Spleen (tissue), 11 donors: Measurements from ENCODE around the gene OLA1. TPM values are rescaled to one million over a fixed set of nuclear protein-coding genes. Genes with fewer than 3 reads are reported as not detected.

ENCODE experiments used
- DNase-seq: peaks from one replicate; pipeline ENCODE4 v3.0.0-alpha.2; 2020
- H3K27ac ChIP-seq, 8 donors: fragments of 200-600 bp; sonication (generic) in 7 of 8; 1 replicate in 4 of 8; 2 replicates in 4 of 8; pipeline versions ENCODE4 v1.5.0 to v1.8.0; 2016 to 2021; ENCODE audit warnings: inconsistent platforms in 4 of 8, mild to moderate bottlenecking in 4 of 8, moderate library complexity in 1 of 8
- H3K27me3 ChIP-seq, 7 donors: fragments of 200-600 bp; sonication (generic) in 6 of 7; replicated peaks in 1 of 7; 1 replicate in 4 of 7; 2 replicates in 3 of 7; pipeline versions ENCODE4 v1.5.0 to v1.8.0; 2016 to 2021; ENCODE audit warnings: inconsistent platforms in 3 of 7, mild to moderate bottlenecking in 1 of 7
- H3K36me3 ChIP-seq, 6 donors: fragments of 200-600 bp; sonication (generic) in 5 of 6; 1 replicate in 4 of 6; 2 replicates in 2 of 6; pipeline versions ENCODE4 v1.5.0 to v1.8.0; 2016 to 2021; ENCODE audit warnings: inconsistent platforms in 2 of 6
- H3K4me1 ChIP-seq, 6 donors: fragments of 200-600 bp; sonication (generic) in 5 of 6; 1 replicate in 3 of 6; 2 replicates in 3 of 6; pipeline versions ENCODE4 v1.5.0 to v1.8.0; 2016 to 2021; ENCODE audit warnings: inconsistent platforms in 3 of 6
- H3K4me3 ChIP-seq, 8 donors: fragments of 200-600 bp; sonication (generic) in 7 of 8; 1 replicate in 4 of 8; 2 replicates in 4 of 8; pipeline versions ENCODE4 v1.5.0 to v1.8.0; 2016 to 2021; ENCODE audit warnings: inconsistent platforms in 4 of 8, mild to moderate bottlenecking in 4 of 8, moderate library complexity in 2 of 8
- H3K9me3 ChIP-seq, 8 donors: fragments of 200-600 bp; sonication (generic) in 7 of 8; 1 replicate in 4 of 8; 2 replicates in 4 of 8; pipeline versions ENCODE4 v1.5.0 to v1.8.0; 2016 to 2021; ENCODE audit warnings: inconsistent platforms in 4 of 8
- POLR2A ChIP-seq, 3 donors: fragments of 450-650 bp; IDR thresholded peaks; one replicate each; pipeline ENCODE4 v1.5.1; 2017; ENCODE audit warnings: antibody characterized with exemption in 3 of 3, mild to moderate bottlenecking in 1 of 3
- POLR2AphosphoS5 ChIP-seq, 3 donors: sonication (generic); formaldehyde crosslinking; IDR thresholded peaks; one replicate each; pipeline ENCODE4 v1.5.1; 2017; ENCODE audit warnings: antibody characterized with exemption in 3 of 3
- WGBS, 5 donors: extraction: QIAGEN DNeasy Blood & Tissue Kit in 3 of 5; methylation state at CpG; one replicate each; pipeline versions ENCODE4 v1.1.5 to v1.1.7; 2013 to 2018; 5-methylcytosine and 5-hydroxymethylcytosine counted together
- intact Hi-C: fragments of 100-400 bp; cut with DNase I; formaldehyde crosslinking; loops from one replicate; pipeline ENCODE4 v1.15.0; 2023; ENCODE audit warnings: low total_unique reads
- polyA plus RNA-seq, 3 donors: library from polyadenylated mRNA; stranded (reverse); fragments of 200-250 nt; gene quantifications; one replicate each; pipeline ENCODE4 v1.2.1, GENCODE V29; 2013
- total RNA-seq, 7 donors: library from RNA; depleted of rRNA in 3 of 7; stranded (reverse); fragments of >200 nt in 3 of 7; fragmentation: NEBNext Ultra II Directional in 4 of 7; extraction: Animal tissue kit (Norgen Biotek cat#: 25700) in 4 of 7; gene quantifications; one replicate each; pipeline versions ENCODE4 v1.1.0 to v1.2.1, GENCODE V29; 2016 to 2021
- TF ChIP-seq, protein P1 (sequence below), 11 experiments: fragments of 200-600 bp in 7 of 11; fragments of 450-650 bp in 4 of 11; sonication (generic) in 4 of 11; IDR thresholded peaks in 8 of 11; conservative IDR thresholded peaks in 3 of 11; 1 replicate in 7 of 11; 2 replicates in 4 of 11; pipeline versions ENCODE4 v1.4.0 to v1.8.0; 2016 to 2021; ENCODE audit warnings: antibody characterized with exemption in 11 of 11, inconsistent platforms in 4 of 11, mild to moderate bottlenecking in 1 of 11
- donor health status: healthy with polysubstance abuse.
- donor health status: DM: no; HTN: no; CAD: no; lungs with moderate emphysema.
- donor health status: DM: no; HTN: no; CAD: no.
- donor health status: Bipolar disorder and iron deficiency.
- donor health status: healthy.
- donor health status: DM: no; HTN: no; CAD: no.
- donor health status: DM: yes; HTN: yes; CAD: no.

The OLA1 gene
- total and polyA plus RNA-seq, 10 donors = 35.0 to 66.0 (median 42.0) TPM

GRCh38 chr2:174051068-174051467, 197.3 kb downstream of the OLA1 start:
- TF ChIP-seq, protein P1, sequence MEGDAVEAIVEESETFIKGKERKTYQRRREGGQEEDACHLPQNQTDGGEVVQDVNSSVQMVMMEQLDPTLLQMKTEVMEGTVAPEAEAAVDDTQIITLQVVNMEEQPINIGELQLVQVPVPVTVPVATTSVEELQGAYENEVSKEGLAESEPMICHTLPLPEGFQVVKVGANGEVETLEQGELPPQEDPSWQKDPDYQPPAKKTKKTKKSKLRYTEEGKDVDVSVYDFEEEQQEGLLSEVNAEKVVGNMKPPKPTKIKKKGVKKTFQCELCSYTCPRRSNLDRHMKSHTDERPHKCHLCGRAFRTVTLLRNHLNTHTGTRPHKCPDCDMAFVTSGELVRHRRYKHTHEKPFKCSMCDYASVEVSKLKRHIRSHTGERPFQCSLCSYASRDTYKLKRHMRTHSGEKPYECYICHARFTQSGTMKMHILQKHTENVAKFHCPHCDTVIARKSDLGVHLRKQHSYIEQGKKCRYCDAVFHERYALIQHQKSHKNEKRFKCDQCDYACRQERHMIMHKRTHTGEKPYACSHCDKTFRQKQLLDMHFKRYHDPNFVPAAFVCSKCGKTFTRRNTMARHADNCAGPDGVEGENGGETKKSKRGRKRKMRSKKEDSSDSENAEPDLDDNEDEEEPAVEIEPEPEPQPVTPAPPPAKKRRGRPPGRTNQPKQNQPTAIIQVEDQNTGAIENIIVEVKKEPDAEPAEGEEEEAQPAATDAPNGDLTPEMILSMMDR (IDR thresholded peaks at IDR 0.05 in 8 of 11, conservative IDR thresholded peaks at IDR 0.05 in 3 of 11) = no peak
- TF ChIP-seq POLR2A (IDR thresholded peaks at IDR 0.05) (no peak), POLR2AphosphoS5 (IDR thresholded peaks at IDR 0.05) (no peak)
- Histone ChIP-seq H3K36me3 (no peaks in the 10 kb centered on the region), H3K4me3 (no peak overlapping the region), H3K27me3 (no peaks in the 10 kb centered on the region), H3K9me3 (no peaks in the 10 kb centered on the region), H3K4me1 (no peaks in the 10 kb centered on the region), H3K27ac (no peak overlapping the region)
- 84 to 94% (median 90%) methylated on average over 4 of the region's 4 CpGs for WGBS, 5 donors
- intact Hi-C loops = no loop called here
- no peak for DNase-seq

DNA sequence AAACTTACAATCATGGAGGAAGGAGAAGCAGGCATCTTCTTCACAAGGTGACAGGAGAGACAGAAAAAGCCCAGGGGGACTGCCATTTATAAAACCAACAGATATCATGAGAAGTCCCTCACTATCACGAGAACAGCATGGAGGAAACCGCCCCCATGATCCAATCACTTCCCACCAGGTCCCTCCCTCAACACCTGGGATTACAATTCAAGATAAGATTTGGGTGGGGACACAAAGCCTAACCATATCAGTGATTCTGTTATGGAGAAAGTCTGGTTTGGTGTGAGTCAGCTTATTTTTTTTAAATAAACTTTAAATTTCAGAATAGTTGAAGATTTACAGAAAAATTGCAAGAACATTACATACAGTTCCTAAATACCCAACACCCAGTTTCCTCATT, 198.4 kb downstream of the OLA1 start:
- intact Hi-C loops = no loop called here
- no peak overlapping the region for H3K4me3 ChIP-seq
- H3K27me3 ChIP-seq = no peaks in the 10 kb centered on the region
- WGBS, 5 donors = 48 to 88% (median 85%) methylated on average over 2 of the region's 2 CpGs
- DNase-seq = no peak
- no peak overlapping the region for H3K27ac ChIP-seq
- no peaks in the 10 kb centered on the region for H3K4me1 ChIP-seq
- TF ChIP-seq POLR2AphosphoS5 (IDR thresholded peaks at IDR 0.05) = no peak
- TF ChIP-seq POLR2A (IDR thresholded peaks at IDR 0.05) = no peak
- TF ChIP-seq, protein P1 (IDR thresholded peaks at IDR 0.05 in 8 of 11, conservative IDR thresholded peaks at IDR 0.05 in 3 of 11) = no peak
- H3K36me3 ChIP-seq = no peaks in the 10 kb centered on the region
- H3K9me3 ChIP-seq = no peaks in the 10 kb centered on the region

DNA sequence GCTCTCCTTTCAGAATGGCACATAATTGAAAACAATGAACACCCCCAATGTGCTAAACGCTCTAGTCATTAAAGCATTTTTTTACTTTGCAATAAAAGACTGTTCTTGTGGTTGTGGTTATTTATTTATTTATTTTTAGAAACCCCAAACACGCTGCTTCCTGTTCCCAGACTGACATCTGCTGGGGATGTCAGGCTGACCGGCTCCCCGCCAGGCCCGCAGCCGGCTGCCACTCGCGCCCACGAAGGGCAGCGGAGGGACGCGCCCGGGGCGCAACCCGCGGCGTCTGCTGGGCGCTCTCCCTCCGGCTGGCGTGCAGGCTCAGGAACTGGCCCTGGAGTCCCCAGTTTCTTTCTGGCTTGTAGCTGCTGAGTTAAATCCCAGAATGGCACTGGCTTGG, 200.1 kb downstream of the OLA1 start:
- DNase-seq = no peak
- no peak overlapping the region for H3K27ac ChIP-seq
- WGBS, 5 donors = 68 to 79% (median 76%) methylated on average over 19 to 20 of the region's 20 CpGs
- H3K27me3 ChIP-seq = no peaks in the 10 kb centered on the region
- H3K4me1 ChIP-seq = no peaks in the 10 kb centered on the region
- no peaks in the 10 kb centered on the region for H3K9me3 ChIP-seq
- H3K36me3 ChIP-seq = no peaks in the 10 kb centered on the region
- intact Hi-C loops = no loop called here
- H3K4me3 ChIP-seq = no peak overlapping the region
- TF ChIP-seq POLR2AphosphoS5 (IDR thresholded peaks at IDR 0.05) = no peak
- TF ChIP-seq, protein P1 (IDR thresholded peaks at IDR 0.05 in 8 of 11, conservative IDR thresholded peaks at IDR 0.05 in 3 of 11) = no peak
- TF ChIP-seq POLR2A (IDR thresholded peaks at IDR 0.05) = no peak

DNA sequence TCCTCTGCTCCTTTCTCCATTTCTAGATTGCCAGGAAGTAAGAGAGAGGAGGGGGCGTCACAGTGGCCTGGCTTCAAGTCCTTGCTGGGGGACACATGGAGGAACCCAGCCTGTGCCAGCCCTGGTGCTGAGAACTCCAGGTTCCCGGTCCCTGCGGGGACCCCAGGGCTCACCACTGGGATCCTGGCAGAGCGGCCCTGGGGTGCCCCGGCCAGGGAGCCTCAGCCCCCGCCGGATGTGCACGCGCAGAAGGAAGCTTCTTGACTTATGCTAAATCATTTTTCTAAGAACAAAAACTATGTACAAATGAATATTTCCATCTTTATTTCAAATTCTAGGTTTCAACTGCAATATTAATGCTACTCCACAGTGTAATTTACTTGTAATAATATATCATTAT, 200.6 kb downstream of the OLA1 start:
- Histone ChIP-seq H3K27ac (no peak overlapping the region), H3K4me3 (no peak overlapping the region), H3K27me3 (no peaks in the 10 kb centered on the region), H3K9me3 (no peaks in the 10 kb centered on the region), H3K36me3 (no peaks in the 10 kb centered on the region), H3K4me1 (no peaks in the 10 kb centered on the region)
- intact Hi-C loops = no loop called here
- 72 to 85% (median 79%) methylated on average over 9 of the region's 9 CpGs for WGBS, 5 donors
- DNase-seq = no peak
- TF ChIP-seq POLR2AphosphoS5 (IDR thresholded peaks at IDR 0.05) (no peak), POLR2A (IDR thresholded peaks at IDR 0.05) (no peak)
- TF ChIP-seq, protein P1 (IDR thresholded peaks at IDR 0.05 in 8 of 11, conservative IDR thresholded peaks at IDR 0.05 in 3 of 11) = no peak
